Right lobe of liver (tissue), 6 donors: ENCODE results near the gene OR10S1. TPM values are rescaled to one million over a fixed set of nuclear protein-coding genes. Genes with fewer than 3 reads are reported as not detected.

ENCODE experiments used
- ATAC-seq, 4 donors: fragments of 200-7000 bp; cut with Tn5 transposase; one replicate each; pipeline ENCODE4 v1.9.1; 2020; ENCODE audit warnings: mild to moderate bottlenecking in 4 of 4, moderate library complexity in 4 of 4
- DNase-seq, 3 donors: peaks; one replicate each; pipeline ENCODE4 v3.0.0-alpha.2; 2020
- H3K27ac ChIP-seq, 3 donors: fragments of 200-600 bp; one replicate each; pipeline ENCODE4 v1.8.0; 2022
- H3K27me3 ChIP-seq, 2 donors: fragments of 200-600 bp; one replicate each; pipeline ENCODE4 v1.8.0; 2022
- H3K36me3 ChIP-seq, 4 donors: fragments of 200-600 bp; sonication (generic) in 1 of 4; one replicate each; pipeline versions ENCODE4 v1.5.1 to v1.8.0; 2017 to 2022; ENCODE audit warnings: control low read depth in 1 of 4
- H3K4me1 ChIP-seq, 4 donors: fragments of 200-600 bp; sonication (generic) in 1 of 4; one replicate each; pipeline versions ENCODE4 v1.5.1 to v1.8.0; 2017 to 2022; ENCODE audit warnings: control low read depth in 1 of 4
- H3K4me3 ChIP-seq, 3 donors: fragments of 200-600 bp; one replicate each; pipeline ENCODE4 v1.8.0; 2022
- H3K9me3 ChIP-seq, 4 donors: fragments of 200-600 bp; sonication (generic) in 1 of 4; one replicate each; pipeline versions ENCODE4 v1.5.1 to v1.8.0; 2017 to 2022; ENCODE audit warnings: control low read depth in 1 of 4
- POLR2A ChIP-seq: fragments of 450-650 bp; IDR thresholded peaks from one replicate; pipeline ENCODE4 v1.6.1; 2017; ENCODE audit warnings: antibody characterized with exemption, mild to moderate bottlenecking
- WGBS: methylation state at CpG from one replicate; pipeline ENCODE4 v1.1.6; 2018; ENCODE audit warnings: low coverage, low lambda C conversion rate; ENCODE audit not compliant: insufficient coverage; ENCODE audit errors: missing lambda C conversion rate; 5-methylcytosine and 5-hydroxymethylcytosine counted together
- intact Hi-C, 2 donors: fragments of 100-400 bp; cut with DNase I; formaldehyde crosslinking; loops; one replicate each; pipeline versions ENCODE4 v1.11.2 to v1.14.1; 2022
- total RNA-seq, 6 experiments: library from RNA; depleted of rRNA in 2 of 6; stranded (reverse); fragments of >200 nt in 2 of 6; fragmentation: NEBNext Ultra II Directional in 3 of 6; extraction: Animal tissue kit (Norgen Biotek cat#: 25700) in 3 of 6; gene quantifications; one replicate each; pipeline versions ENCODE4 v1.1.0 to v1.2.4, GENCODE V29; 2016 to 2023
- TF ChIP-seq, protein P1 (sequence below), 4 donors: fragments of 200-600 bp in 3 of 4; fragments of 450-650 bp in 1 of 4; IDR thresholded peaks; one replicate each; pipeline versions ENCODE4 v1.5.1 to v1.8.0; 2016 to 2022; ENCODE audit warnings: antibody characterized with exemption in 4 of 4, mild to moderate bottlenecking in 2 of 4
- donor health status: DM: no; HTN: yes; CAD: no.
- donor health status: DM: no; HTN: no; CAD: no.
- donor health status: DM: no; HTN: no; CAD: no.
- donor health status: DM: no; HTN: yes; CAD: no.
- donor health status: DM: no; HTN: yes; CAD: no.

Gene OR10S1
- total RNA-seq, 6 experiments from 2014 or later = not detected

DNA sequence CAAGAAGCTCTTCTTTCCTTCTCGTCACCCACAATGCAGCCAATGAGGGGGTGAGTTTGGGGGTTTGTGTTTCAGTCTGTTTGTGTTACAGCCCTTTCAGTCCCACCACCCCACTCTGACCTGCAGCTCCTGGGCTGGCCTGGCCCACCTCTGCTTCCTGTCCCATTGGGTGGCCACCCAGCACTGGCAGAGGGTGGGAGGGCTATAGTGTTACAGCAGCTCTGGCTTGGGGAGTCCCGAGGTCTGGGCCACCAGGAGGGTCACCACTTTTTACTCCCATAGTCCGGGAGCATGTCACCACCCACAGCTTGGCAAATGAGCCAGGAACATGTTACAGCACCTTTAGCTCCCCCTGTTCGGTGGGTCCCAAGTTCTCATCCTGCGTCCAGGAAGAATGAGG is 1.7 kb upstream of the OR10S1 start:
- Histone ChIP-seq H3K36me3 (no peaks in the 10 kb centered on the region), H3K4me1 (no peaks in the 10 kb centered on the region), H3K27me3 (no peaks in the 10 kb centered on the region), H3K27ac (no peak overlapping the region), H3K4me3 (no peak overlapping the region), H3K9me3 (no peaks in the 10 kb centered on the region)
- TF ChIP-seq POLR2A = no peak
- intact Hi-C loops = no loop called here
- no peak for DNase-seq
- peak in 1 of 4 donors; percentile 29 for ATAC-seq
- 59% methylated on average over 4 of the region's 5 CpGs for WGBS

DNA sequence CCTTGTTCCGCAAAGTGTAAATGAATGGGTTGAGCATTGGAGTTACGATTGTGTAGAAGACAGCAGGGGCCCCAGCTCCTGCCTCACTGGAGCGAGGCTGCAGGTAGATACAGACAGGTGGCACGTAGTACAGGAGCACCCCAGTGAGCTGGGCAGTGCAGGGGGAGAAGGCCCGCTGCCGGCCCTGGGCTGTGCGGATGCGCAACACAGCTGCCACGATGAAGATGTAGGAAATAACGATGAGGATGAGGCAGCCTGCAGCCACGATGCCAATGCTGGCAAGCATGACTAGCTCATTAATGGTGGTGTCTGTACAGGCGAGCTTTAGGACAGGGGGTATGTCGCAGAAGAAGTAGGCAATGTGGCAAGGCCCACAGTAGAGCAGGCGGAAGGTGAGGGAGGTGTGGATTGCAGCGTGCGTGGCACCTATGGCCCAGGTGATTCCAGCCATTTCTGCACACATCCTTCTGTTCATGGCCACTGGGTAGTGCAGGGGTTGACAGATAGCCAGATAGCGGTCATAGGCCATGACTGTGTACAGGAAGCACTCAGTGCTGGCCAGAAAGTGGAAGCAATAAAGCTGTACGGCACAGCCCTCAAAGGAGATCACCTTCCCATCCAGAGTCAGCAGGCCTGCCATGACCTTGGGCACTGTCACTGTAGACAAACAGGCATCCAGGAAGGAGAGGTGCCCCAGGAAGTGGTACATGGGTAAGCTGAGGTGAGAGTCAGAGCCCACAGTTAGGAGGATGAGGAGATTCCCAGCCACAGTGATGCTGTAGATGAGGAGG is 616 bp downstream of the OR10S1 start:
- ATAC-seq (no peak), DNase-seq (no peak)
- WGBS = 51% methylated on average over 5 of the region's 18 CpGs
- Histone ChIP-seq H3K27ac (no peak overlapping the region), H3K4me1 (no peaks in the 10 kb centered on the region), H3K4me3 (no peak overlapping the region), H3K27me3 (no peaks in the 10 kb centered on the region), H3K36me3 (no peaks in the 10 kb centered on the region), H3K9me3 (no peaks in the 10 kb centered on the region)
- intact Hi-C loops = no loop called here
- TF ChIP-seq, protein P1, sequence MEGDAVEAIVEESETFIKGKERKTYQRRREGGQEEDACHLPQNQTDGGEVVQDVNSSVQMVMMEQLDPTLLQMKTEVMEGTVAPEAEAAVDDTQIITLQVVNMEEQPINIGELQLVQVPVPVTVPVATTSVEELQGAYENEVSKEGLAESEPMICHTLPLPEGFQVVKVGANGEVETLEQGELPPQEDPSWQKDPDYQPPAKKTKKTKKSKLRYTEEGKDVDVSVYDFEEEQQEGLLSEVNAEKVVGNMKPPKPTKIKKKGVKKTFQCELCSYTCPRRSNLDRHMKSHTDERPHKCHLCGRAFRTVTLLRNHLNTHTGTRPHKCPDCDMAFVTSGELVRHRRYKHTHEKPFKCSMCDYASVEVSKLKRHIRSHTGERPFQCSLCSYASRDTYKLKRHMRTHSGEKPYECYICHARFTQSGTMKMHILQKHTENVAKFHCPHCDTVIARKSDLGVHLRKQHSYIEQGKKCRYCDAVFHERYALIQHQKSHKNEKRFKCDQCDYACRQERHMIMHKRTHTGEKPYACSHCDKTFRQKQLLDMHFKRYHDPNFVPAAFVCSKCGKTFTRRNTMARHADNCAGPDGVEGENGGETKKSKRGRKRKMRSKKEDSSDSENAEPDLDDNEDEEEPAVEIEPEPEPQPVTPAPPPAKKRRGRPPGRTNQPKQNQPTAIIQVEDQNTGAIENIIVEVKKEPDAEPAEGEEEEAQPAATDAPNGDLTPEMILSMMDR (IDR thresholded peaks at IDR 0.05) = no peak
- no peak for TF ChIP-seq POLR2A

DNA sequence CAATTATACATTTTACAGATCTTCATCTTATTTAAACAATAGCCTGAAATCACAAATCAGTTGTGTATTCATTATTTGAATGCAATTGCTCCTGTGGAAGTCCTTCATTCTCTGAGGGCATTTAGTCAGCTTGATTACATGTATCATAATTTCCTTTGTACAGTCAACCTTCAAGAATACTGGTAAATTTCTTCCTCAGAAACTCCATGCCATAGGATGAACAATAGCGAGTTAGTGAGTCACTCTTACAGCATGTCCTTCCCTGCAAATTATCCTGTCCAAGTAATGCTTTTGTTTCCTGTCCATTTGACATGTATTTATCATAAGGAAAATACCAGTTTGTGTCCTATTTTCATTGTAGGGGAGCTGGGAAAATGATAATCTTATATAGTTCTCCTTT is 3.8 kb downstream of the OR10S1 start:
- intact Hi-C loops = no loop called here
- ATAC-seq = no peak
- H3K27ac ChIP-seq = no peak overlapping the region

DNA sequence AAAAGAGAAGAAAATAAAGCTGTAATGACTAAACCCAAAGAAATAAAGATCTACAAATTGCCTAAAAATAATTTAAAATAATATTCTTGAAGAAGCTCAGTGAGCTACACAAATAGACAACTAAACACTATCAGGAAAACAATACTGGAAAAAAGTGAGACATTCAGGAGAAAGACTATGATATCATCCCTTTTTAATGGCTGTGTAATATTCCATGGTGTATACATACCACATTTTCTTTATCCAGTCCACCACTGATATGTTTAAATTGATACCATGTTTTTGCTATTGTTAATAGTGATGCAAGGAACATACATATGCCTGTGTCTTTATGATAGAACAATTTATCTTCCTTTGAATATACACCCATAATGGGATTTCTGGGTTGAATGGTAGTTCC is 20.8 kb downstream of the OR10S1 start:
- TF ChIP-seq, protein P1 (IDR thresholded peaks at IDR 0.05) = no peak
- TF ChIP-seq POLR2A = no peak
- intact Hi-C loops = no loop called here
- no peak for ATAC-seq

More for the DNA sequence above, 3.8 kb downstream of the OR10S1 start:
- no peak for TF ChIP-seq POLR2A
- TF ChIP-seq, protein P1 (IDR thresholded peaks at IDR 0.05) = no peak
- WGBS = 44% methylated on average over 1 of the region's 1 CpG
- Histone ChIP-seq H3K27me3 (no peaks in the 10 kb centered on the region), H3K36me3 (no peaks in the 10 kb centered on the region), H3K9me3 (no peaks in the 10 kb centered on the region), H3K4me1 (no peaks in the 10 kb centered on the region), H3K4me3 (no peak overlapping the region)
- DNase-seq = no peak

DNA sequence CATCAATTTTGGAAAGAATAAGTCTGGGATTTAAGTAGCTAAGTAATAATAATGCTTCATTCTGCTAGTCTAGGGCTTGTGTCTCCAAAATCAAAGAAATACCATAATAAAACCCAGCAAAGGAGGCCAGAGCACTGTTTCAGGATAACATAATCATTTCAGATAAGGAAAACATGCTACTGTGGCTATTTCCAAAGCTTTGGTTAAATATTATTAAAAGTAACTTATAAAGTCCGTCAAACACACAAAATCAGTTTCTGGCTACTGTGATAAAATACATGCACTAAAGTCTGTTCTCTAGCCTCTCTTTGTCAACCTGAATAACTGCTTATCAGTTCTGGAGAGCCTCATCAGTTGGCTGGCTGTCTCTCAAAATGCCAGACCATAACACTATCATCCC is 32.4 kb downstream of the OR10S1 start:
- H3K4me1 ChIP-seq = no peaks in the 10 kb centered on the region
- no peak for DNase-seq
- H3K4me3 ChIP-seq = no peak overlapping the region
- H3K36me3 ChIP-seq = no peaks in the 10 kb centered on the region
- no peaks in the 10 kb centered on the region for H3K9me3 ChIP-seq
- H3K27ac ChIP-seq = no peak overlapping the region
- WGBS = 35% methylated on average over 1 of the region's 1 CpG
- intact Hi-C loops = no loop called here
- TF ChIP-seq, protein P1 (IDR thresholded peaks at IDR 0.05) = no peak
- peak in 1 of 4 donors; percentile 22 for ATAC-seq
- no peaks in the 10 kb centered on the region for H3K27me3 ChIP-seq

More for the DNA sequence above, 20.8 kb downstream of the OR10S1 start:
- Histone ChIP-seq H3K27ac (no peak overlapping the region), H3K9me3 (no peaks in the 10 kb centered on the region), H3K4me3 (no peak overlapping the region), H3K27me3 (no peaks in the 10 kb centered on the region), H3K36me3 (no peaks in the 10 kb centered on the region), H3K4me1 (no peaks in the 10 kb centered on the region)
- DNase-seq = no peak
